GM23338 (cell line): ENCODE data around the gene QRFP. TPM values are rescaled to one million over a fixed set of nuclear protein-coding genes. Genes with fewer than 3 reads are reported as not detected.

Experiments
- ATAC-seq: fragments of 200-7000 bp; cut with Tn5 transposase; 3 replicates; pipeline ENCODE4 v1.9.1; 2020
- DNase-seq: peaks from one replicate; pipeline ENCODE4 v3.0.0-alpha.2; 2015; ENCODE audit warnings: low spot score
- H2AFZ ChIP-seq: fragments of 200-600 bp; sonication (generic); 2 replicates; pipeline ENCODE4 v1.8.0; 2016; ENCODE audit warnings: antibody characterized with exemption, mild to moderate bottlenecking, moderate library complexity
- H3F3A ChIP-seq: fragments of 200-600 bp; sonication (generic); replicated peaks from 2 replicates; pipeline ENCODE4 v1.8.0; 2017; ENCODE audit warnings: antibody characterized with exemption, mixed run types, low read depth
- H3K27ac ChIP-seq: fragments of 200-600 bp; sonication (generic); 2 replicates; pipeline ENCODE4 v1.6.1; 2016; ENCODE audit warnings: low read depth
- H3K27me3 ChIP-seq: fragments of 200-600 bp; sonication (generic); 2 replicates; pipeline ENCODE4 v1.8.0; 2016; ENCODE audit warnings: mild to moderate bottlenecking, mixed run types, moderate library complexity; ENCODE audit not compliant: insufficient read depth
- H3K36me3 ChIP-seq: fragments of 200-600 bp; sonication (generic); 2 replicates; pipeline ENCODE4 v1.8.0; 2016; ENCODE audit warnings: mild to moderate bottlenecking; ENCODE audit not compliant: insufficient read depth
- H3K4me1 ChIP-seq: fragments of 200-600 bp; sonication (generic); 2 replicates; pipeline ENCODE4 v1.8.0; 2016; ENCODE audit warnings: mild to moderate bottlenecking, moderate library complexity; ENCODE audit not compliant: insufficient read depth
- H3K4me2 ChIP-seq: fragments of 200-600 bp; sonication (generic); 2 replicates; pipeline ENCODE4 v1.7.1; 2017; ENCODE audit warnings: mixed run types
- H3K4me3 ChIP-seq: fragments of 200-600 bp; sonication (generic); 2 replicates; pipeline ENCODE4 v1.6.1; 2016; ENCODE audit warnings: mixed run types
- H3K79me2 ChIP-seq: fragments of 200-600 bp; sonication (generic); replicated peaks from 2 replicates; pipeline ENCODE4 v1.8.0; 2017; ENCODE audit warnings: mild to moderate bottlenecking; ENCODE audit not compliant: insufficient read depth
- H3K9me2 ChIP-seq: fragments of 200-600 bp; sonication (generic); 2 replicates; pipeline ENCODE4 v1.8.0; 2017; ENCODE audit not compliant: insufficient read depth
- H4K20me1 ChIP-seq: fragments of 200-600 bp; sonication (generic); replicated peaks from 2 replicates; pipeline ENCODE4 v1.8.0; 2017; ENCODE audit warnings: mild to moderate bottlenecking; ENCODE audit not compliant: insufficient read depth
- H3K27ac Mint-ChIP-seq: 2 replicates; pipeline ENCODE4 v1.8.0; 2020; ENCODE audit warnings: inconsistent platforms, mild to moderate bottlenecking, moderate library complexity, mixed read lengths
- H3K27me3 Mint-ChIP-seq: 3 replicates; pipeline ENCODE4 v1.8.0; 2022; ENCODE audit warnings: low read depth, mild to moderate bottlenecking, moderate library complexity, mixed read lengths, inconsistent platforms; ENCODE audit not compliant: insufficient read depth, poor library complexity
- H3K36me3 Mint-ChIP-seq: 3 replicates; pipeline ENCODE4 v1.8.0; 2021; ENCODE audit warnings: low read depth, mild to moderate bottlenecking, inconsistent platforms, moderate library complexity, mixed read lengths
- H3K4me1 Mint-ChIP-seq: 3 replicates; pipeline ENCODE4 v1.8.0; 2020; ENCODE audit warnings: mild to moderate bottlenecking, inconsistent platforms, mixed read lengths
- H3K4me3 Mint-ChIP-seq: 3 replicates; pipeline ENCODE4 v1.8.0; 2021; ENCODE audit warnings: moderate library complexity, mild to moderate bottlenecking, inconsistent platforms, mixed read lengths
- H3K9me3 Mint-ChIP-seq: 3 replicates; pipeline ENCODE4 v1.8.0; 2020; ENCODE audit warnings: moderate library complexity, mild to moderate bottlenecking, inconsistent platforms, mixed read lengths
- CREB1 ChIP-seq: fragments of 250-450 bp; sonication (Bioruptor Pico); IDR thresholded peaks from 2 replicates; pipeline ENCODE4 v1.5.0; 2020; ENCODE audit warnings: low read depth, mild to moderate bottlenecking, moderate library complexity
- EZH2 ChIP-seq: fragments of 200-600 bp; sonication (generic); IDR thresholded peaks from one replicate; pipeline ENCODE4 v1.8.0; 2017; ENCODE audit warnings: antibody characterized with exemption, mild to moderate bottlenecking, low read depth; ENCODE audit not compliant: unreplicated experiment
- EZH2phosphoT487 ChIP-seq: fragments of 200-600 bp; sonication (generic); IDR thresholded peaks from one replicate; pipeline ENCODE4 v1.8.1; 2018; ENCODE audit warnings: antibody characterized with exemption; ENCODE audit not compliant: unreplicated experiment
- JUNB ChIP-seq: IDR thresholded peaks from one replicate; pipeline ENCODE4 v1.6.1; 2016; ENCODE audit warnings: antibody characterized with exemption; ENCODE audit not compliant: unreplicated experiment
- NANOG ChIP-seq: IDR thresholded peaks from 2 replicates; pipeline ENCODE4 v1.6.1; 2016; ENCODE audit warnings: antibody characterized with exemption, borderline replicate concordance
- POLR2AphosphoS5 ChIP-seq: IDR thresholded peaks from 2 replicates; pipeline ENCODE4 v1.6.1; 2016; ENCODE audit warnings: antibody characterized with exemption, low read depth
- STAT1 ChIP-seq: IDR thresholded peaks from one replicate; pipeline ENCODE4 v1.6.1; 2016; ENCODE audit warnings: antibody characterized with exemption; ENCODE audit not compliant: unreplicated experiment
- ZNF114 ChIP-seq: fragments of 250-450 bp; sonication (Bioruptor Pico); IDR thresholded peaks from 2 replicates; pipeline ENCODE4 v1.5.0; 2020; ENCODE audit warnings: mild to moderate bottlenecking, moderate library complexity
- ZNF331 ChIP-seq: fragments of 250-450 bp; sonication (Bioruptor Pico); IDR thresholded peaks from 2 replicates; pipeline ENCODE4 v1.5.0; 2020; ENCODE audit warnings: low read depth, mild to moderate bottlenecking, moderate library complexity
- polyA plus RNA-seq: library from polyadenylated mRNA; unstranded; fragments of >200 nt; fragmentation: Nextera tagmentation; extraction: Ambion mirVana; gene quantifications from 2 replicates; pipeline ENCODE4 v1.2.1, GENCODE V29; 2016
- total RNA-seq: library from RNA; depleted of rRNA; stranded (reverse); fragments of >200 nt; shearing (Covaris generic); gene quantifications from 2 replicates; pipeline ENCODE4 v1.2.3, GENCODE V29; 2014
- TF ChIP-seq, protein P1 (sequence below): IDR thresholded peaks from 2 replicates; pipeline ENCODE4 v1.6.1; 2016; ENCODE audit warnings: antibody characterized with exemption
- TF ChIP-seq, protein P2 (sequence below): IDR thresholded peaks from one replicate; pipeline ENCODE4 v1.6.1; 2018; ENCODE audit warnings: antibody characterized with exemption; ENCODE audit not compliant: unreplicated experiment
- TF ChIP-seq, protein P3 (sequence below): fragments of 250-450 bp; sonication (Bioruptor Pico); IDR thresholded peaks from 2 replicates; pipeline ENCODE4 v1.5.0; 2020; ENCODE audit warnings: mild to moderate bottlenecking, moderate library complexity
- TF ChIP-seq, protein P4 (sequence below), 2 experiments: fragments of 200-600 bp in 1 of 2; sonication (generic) in 1 of 2; conservative IDR thresholded peaks; 2 replicates each; pipeline versions ENCODE4 v1.5.1 to v1.6.1; 2016 to 2017; ENCODE audit warnings: antibody characterized with exemption in 2 of 2, low read depth in 2 of 2, mild to moderate bottlenecking in 2 of 2, moderate library complexity in 1 of 2

The QRFP gene
- total and polyA plus RNA-seq, 2 experiments from 2014 or later, result not detected

DNA sequence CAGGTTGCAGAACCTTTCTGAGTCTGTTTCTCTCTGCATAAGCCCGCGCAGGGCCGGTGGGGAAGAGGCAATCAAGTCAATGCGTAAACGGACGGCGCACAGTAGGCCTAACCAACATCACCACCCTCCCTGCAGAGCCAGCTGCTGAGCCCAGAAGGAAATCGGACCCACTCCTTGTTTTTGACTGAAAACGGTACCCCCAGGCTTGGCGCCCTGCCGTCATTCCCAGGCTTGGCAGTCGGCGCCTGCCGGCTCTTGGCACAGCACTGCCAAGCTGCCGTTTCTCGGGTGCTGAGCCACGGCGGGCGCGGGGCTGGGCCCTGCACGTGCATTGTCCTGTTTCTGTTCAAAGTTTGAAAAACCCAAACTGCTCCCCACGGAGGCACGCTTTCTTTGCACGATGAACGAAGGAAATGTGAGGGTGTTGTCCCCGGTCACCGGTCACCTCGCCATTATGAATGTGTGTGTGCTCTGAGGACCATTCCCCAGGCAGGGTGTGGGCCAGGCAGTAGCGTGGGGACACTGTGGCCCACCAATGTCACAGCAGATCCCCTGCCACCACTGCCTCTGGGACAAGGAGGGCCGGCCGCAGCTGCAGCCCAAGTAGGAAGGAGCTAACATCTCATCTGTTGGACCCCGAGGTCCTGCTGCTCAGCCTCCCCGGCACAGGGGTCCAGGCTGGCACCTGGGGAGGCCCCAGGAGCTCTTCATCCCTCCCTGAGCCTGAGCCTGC is 22.4 kb upstream of the QRFP start:
- TF ChIP-seq JUNB (no peak), NANOG (no peak), STAT1 (no peak), POLR2AphosphoS5 (no peak), CREB1 (no peak), EZH2 (no peak), ZNF331 (CRISPR knock-in tag) (no peak), EZH2phosphoT487 (no peak), ZNF114 (CRISPR knock-in tag) (no peak)
- TF ChIP-seq, protein P1, sequence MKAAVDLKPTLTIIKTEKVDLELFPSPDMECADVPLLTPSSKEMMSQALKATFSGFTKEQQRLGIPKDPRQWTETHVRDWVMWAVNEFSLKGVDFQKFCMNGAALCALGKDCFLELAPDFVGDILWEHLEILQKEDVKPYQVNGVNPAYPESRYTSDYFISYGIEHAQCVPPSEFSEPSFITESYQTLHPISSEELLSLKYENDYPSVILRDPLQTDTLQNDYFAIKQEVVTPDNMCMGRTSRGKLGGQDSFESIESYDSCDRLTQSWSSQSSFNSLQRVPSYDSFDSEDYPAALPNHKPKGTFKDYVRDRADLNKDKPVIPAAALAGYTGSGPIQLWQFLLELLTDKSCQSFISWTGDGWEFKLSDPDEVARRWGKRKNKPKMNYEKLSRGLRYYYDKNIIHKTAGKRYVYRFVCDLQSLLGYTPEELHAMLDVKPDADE, result no peak
- TF ChIP-seq, protein P2, sequence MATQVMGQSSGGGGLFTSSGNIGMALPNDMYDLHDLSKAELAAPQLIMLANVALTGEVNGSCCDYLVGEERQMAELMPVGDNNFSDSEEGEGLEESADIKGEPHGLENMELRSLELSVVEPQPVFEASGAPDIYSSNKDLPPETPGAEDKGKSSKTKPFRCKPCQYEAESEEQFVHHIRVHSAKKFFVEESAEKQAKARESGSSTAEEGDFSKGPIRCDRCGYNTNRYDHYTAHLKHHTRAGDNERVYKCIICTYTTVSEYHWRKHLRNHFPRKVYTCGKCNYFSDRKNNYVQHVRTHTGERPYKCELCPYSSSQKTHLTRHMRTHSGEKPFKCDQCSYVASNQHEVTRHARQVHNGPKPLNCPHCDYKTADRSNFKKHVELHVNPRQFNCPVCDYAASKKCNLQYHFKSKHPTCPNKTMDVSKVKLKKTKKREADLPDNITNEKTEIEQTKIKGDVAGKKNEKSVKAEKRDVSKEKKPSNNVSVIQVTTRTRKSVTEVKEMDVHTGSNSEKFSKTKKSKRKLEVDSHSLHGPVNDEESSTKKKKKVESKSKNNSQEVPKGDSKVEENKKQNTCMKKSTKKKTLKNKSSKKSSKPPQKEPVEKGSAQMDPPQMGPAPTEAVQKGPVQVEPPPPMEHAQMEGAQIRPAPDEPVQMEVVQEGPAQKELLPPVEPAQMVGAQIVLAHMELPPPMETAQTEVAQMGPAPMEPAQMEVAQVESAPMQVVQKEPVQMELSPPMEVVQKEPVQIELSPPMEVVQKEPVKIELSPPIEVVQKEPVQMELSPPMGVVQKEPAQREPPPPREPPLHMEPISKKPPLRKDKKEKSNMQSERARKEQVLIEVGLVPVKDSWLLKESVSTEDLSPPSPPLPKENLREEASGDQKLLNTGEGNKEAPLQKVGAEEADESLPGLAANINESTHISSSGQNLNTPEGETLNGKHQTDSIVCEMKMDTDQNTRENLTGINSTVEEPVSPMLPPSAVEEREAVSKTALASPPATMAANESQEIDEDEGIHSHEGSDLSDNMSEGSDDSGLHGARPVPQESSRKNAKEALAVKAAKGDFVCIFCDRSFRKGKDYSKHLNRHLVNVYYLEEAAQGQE, result no peak
- TF ChIP-seq, protein P3, sequence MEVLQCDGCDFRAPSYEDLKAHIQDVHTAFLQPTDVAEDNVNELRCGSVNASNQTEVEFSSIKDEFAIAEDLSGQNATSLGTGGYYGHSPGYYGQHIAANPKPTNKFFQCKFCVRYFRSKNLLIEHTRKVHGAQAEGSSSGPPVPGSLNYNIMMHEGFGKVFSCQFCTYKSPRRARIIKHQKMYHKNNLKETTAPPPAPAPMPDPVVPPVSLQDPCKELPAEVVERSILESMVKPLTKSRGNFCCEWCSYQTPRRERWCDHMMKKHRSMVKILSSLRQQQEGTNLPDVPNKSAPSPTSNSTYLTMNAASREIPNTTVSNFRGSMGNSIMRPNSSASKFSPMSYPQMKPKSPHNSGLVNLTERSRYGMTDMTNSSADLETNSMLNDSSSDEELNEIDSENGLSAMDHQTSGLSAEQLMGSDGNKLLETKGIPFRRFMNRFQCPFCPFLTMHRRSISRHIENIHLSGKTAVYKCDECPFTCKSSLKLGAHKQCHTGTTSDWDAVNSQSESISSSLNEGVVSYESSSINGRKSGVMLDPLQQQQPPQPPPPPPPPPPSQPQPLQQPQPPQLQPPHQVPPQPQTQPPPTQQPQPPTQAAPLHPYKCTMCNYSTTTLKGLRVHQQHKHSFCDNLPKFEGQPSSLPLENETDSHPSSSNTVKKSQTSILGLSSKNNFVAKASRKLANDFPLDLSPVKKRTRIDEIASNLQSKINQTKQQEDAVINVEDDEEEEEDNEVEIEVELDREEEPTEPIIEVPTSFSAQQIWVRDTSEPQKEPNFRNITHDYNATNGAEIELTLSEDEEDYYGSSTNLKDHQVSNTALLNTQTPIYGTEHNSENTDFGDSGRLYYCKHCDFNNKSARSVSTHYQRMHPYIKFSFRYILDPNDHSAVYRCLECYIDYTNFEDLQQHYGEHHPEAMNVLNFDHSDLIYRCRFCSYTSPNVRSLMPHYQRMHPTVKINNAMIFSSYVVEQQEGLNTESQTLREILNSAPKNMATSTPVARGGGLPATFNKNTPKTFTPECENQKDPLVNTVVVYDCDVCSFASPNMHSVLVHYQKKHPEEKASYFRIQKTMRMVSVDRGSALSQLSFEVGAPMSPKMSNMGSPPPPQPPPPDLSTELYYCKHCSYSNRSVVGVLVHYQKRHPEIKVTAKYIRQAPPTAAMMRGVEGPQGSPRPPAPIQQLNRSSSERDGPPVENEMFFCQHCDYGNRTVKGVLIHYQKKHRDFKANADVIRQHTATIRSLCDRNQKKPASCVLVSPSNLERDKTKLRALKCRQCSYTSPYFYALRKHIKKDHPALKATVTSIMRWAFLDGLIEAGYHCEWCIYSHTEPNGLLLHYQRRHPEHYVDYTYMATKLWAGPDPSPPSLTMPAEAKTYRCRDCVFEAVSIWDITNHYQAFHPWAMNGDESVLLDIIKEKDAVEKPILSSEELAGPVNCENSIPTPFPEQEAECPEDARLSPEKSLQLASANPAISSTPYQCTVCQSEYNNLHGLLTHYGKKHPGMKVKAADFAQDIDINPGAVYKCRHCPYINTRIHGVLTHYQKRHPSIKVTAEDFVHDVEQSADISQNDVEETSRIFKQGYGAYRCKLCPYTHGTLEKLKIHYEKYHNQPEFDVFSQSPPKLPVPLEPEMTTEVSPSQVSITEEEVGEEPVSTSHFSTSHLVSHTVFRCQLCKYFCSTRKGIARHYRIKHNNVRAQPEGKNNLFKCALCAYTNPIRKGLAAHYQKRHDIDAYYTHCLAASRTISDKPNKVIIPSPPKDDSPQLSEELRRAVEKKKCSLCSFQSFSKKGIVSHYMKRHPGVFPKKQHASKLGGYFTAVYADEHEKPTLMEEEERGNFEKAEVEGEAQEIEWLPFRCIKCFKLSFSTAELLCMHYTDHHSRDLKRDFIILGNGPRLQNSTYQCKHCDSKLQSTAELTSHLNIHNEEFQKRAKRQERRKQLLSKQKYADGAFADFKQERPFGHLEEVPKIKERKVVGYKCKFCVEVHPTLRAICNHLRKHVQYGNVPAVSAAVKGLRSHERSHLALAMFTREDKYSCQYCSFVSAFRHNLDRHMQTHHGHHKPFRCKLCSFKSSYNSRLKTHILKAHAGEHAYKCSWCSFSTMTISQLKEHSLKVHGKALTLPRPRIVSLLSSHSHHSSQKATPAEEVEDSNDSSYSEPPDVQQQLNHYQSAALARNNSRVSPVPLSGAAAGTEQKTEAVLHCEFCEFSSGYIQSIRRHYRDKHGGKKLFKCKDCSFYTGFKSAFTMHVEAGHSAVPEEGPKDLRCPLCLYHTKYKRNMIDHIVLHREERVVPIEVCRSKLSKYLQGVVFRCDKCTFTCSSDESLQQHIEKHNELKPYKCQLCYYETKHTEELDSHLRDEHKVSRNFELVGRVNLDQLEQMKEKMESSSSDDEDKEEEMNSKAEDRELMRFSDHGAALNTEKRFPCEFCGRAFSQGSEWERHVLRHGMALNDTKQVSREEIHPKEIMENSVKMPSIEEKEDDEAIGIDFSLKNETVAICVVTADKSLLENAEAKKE (CRISPR knock-in tag), result no peak
- TF ChIP-seq, protein P4, sequence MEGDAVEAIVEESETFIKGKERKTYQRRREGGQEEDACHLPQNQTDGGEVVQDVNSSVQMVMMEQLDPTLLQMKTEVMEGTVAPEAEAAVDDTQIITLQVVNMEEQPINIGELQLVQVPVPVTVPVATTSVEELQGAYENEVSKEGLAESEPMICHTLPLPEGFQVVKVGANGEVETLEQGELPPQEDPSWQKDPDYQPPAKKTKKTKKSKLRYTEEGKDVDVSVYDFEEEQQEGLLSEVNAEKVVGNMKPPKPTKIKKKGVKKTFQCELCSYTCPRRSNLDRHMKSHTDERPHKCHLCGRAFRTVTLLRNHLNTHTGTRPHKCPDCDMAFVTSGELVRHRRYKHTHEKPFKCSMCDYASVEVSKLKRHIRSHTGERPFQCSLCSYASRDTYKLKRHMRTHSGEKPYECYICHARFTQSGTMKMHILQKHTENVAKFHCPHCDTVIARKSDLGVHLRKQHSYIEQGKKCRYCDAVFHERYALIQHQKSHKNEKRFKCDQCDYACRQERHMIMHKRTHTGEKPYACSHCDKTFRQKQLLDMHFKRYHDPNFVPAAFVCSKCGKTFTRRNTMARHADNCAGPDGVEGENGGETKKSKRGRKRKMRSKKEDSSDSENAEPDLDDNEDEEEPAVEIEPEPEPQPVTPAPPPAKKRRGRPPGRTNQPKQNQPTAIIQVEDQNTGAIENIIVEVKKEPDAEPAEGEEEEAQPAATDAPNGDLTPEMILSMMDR (conservative IDR thresholded peaks at IDR 0.05; ENCODE audit: low read depth in 2 of 2), result no peak
- Histone ChIP-seq H3K9me2 (no peaks in the 10 kb centered on the region), H3K4me2 (no peak overlapping the region), H3K4me1 (no peaks in the 10 kb centered on the region), H2AFZ (no peak overlapping the region), H3K27me3 (no peaks in the 10 kb centered on the region), H3K79me2 (no peaks in the 10 kb centered on the region), H3F3A (no peaks in the 10 kb centered on the region), H3K4me3 (no peak overlapping the region), H3K27ac (no peak overlapping the region), H4K20me1 (no peaks in the 10 kb centered on the region), H3K36me3 (no peaks in the 10 kb centered on the region)
- peaks cover 14% of the 10 kb centered on the region for H3K4me1 Mint-ChIP-seq
- H3K27me3 Mint-ChIP-seq, result peaks cover 11% of the 10 kb centered on the region
- no peaks in the 10 kb centered on the region for H3K9me3 Mint-ChIP-seq
- no peak overlapping the region for H3K27ac Mint-ChIP-seq
- no peaks in the 10 kb centered on the region for H3K36me3 Mint-ChIP-seq
- DNase-seq (no peak), ATAC-seq (no peak)
- no peak overlapping the region for H3K4me3 Mint-ChIP-seq
